AG08395 (cell line): Measurements from ENCODE around the gene U2AF2.
"Not testable (repeated sequence)": the region's sequence is repeated elsewhere in the genome, so short reads cannot be mapped to it uniquely, and the experiment has no call there.

Source experiments
- DNase-seq: peaks from one replicate; pipeline ENCODE4 v3.0.0; 2012; ENCODE audit warnings: mixed read lengths, low spot score

The U2AF2 gene

DNA sequence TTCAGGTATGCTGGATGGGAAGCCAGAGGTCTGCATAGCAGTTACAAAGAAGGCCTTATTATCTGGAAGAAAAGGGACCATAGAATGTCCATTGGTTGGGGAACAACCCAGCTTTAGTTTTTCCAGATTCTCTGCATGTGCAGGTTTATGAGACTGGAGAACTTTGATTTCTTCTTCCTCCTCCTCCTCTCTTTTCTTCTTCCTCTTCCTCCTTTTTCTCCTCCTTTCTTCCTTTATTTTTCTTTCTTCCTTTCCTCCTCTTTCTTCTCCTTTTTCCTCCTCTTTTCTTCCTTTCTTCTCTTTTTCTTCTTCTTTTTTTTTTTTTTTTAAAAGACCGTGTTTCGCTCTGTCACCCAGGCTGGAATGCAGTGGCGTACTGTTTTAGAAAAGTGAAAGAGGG, 51.1 kb downstream of the U2AF2 start:
- no peak for DNase-seq

DNA sequence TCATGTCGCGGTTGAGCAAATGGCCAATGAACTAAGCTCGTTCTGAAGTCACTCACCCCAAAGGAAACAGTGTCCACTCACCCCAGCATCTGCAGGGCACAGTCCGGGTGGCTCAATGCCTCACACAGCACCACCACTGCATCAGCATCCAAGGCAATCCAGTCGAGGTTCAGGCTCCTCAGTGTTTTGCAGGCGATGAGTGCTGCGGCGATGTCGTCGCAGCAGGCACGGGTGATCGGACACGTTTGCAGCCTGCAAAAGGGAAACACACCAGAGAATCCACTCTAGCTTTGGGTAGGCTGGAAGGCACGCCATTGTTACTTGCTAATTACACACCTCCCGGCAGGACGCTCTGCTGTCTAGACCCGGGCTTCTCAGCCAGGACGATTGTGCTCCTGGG, 56.9 kb downstream of the U2AF2 start:
- DNase-seq, result no peak

DNA sequence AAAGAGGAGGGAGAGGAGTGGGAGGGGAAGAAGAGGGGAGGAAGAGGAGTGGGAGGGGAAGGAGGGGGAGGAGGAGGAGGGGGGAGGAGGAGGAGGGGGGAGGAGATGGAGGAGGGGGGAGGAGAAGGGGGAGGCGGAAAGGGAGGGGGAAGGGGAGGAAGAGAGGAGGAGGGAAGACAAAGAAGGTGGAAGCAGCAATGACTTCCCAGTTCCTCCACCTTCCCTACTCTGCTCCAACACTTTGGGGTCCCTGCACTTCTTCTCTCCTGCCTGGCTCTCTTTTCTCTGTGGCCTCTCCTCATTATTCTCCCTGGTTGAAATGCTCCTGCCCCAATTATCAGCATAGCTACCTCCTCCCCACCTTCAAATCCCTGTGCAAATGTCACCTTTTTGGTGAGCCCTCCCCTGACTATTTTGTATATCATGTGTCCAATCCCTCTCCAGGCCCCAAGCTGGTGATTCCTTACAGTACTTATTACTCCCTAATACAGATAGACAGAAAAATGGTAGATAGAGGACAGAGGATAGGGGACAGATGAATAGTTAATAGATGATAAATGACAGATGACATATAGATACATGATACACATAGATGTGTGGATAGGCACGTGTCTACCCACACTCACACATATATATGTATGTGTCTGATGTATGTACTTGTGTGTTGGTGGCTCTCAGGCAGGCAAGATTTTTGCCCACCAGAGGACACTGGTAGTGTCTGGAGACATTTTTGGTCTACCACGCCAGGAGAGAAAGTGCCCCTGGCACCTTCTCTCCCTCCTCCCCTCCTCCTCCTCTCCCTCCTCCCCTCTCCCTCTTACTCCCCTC, 58.2 kb downstream of the U2AF2 start:
- DNase-seq, result no peak

DNA sequence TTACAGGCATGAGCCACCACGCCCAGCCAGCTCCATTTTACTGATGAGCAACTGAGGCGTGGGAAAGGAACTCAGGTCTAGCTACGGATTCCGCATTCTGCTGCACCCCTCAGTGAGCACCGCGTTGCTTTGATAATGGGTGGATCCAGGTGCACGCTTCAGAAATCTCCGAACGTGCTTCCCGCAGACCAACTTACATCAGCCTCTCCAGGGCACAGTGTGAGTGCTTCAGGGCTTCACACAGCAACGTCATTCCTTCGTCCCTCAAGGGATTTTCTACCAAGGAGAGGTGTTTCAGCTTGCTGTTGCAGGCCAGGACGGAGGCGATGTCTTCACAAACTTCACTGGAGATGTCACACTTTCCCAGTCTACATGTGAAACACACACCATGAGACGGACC, 61.7 kb downstream of the U2AF2 start:
- DNase-seq, result no peak

DNA sequence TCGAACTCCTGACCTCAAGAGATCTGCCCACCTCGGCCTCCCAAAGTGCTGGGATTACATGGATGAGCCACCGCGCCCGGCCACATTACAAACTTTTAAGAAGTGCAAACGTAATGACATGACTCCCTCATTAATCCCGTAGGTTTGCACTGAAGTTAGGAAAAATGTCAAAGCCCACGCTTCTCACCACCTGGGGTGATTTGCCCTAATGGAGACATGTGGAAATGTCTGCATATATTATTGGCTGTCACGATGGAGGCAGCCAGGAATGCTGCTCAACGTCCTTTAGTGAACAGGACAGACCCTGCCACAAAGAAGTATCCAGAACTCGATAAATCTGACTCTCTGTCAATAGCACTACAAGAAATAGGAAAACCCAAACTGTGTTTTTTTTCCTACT, 62.4 kb downstream of the U2AF2 start:
- no peak for DNase-seq

DNA sequence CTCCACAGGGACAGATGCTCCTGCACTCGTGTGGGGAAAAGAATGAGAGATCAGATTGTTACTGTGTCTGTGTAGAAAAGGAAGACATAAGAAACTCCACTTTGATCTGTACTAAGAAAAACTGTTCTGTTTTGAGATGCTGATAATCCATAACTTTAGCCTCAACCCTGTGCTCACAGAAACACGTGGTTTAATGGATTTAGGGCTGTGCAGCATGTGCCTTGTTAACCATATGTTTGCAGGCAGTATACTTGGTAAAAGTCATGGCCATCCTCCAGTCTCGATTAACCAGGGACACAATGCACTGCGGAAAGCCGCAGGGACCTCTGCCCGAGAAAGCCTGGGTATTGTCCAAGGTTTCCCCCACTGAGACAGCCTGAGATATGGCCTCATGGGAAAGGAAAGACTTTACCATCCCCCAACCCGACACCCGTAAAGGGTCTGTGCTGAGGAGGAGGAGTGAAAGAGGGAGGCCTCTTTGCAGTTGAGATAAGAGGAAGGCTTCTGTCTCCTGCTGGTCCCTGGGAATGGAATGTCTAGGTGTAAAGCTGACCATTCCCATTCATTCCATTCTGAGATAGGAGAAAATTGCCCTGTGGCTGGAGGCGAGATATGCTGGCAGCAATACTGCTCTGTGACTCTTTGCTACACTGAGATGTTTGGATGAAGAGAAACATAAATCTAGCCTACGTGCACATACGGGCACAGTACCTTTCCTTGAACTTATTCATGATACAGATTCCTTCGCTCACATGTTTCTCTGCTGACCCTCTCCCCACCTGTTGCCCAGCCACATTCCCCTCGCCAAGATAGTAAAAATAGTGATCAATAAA, 63.3 kb downstream of the U2AF2 start:
- not testable (repeated sequence) for DNase-seq

DNA sequence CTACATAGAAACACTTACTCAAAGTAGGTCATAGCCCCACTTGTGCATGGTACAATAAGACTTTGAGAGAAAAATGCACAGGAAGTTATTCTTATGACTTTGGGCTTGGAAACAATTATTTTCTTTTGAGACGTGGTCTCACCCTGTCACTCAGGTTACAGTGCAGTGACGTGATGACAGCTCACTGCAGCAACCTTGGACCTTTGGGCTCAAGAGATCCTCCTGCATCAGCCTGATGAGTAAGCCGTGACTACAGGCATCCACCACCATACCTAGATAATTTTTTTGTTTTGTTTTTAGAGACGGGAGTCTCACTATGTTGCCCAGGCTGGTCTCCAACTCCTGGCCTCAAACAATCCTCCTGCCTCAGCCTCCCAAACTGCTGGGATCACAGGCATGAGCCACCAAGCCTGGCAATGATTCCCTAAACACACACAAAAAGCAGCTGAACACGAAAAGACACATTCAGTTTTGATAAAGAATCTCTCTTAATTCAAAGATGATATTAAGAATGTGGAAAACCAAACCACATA, 65.4 kb downstream of the U2AF2 start:
- no peak for DNase-seq

DNA sequence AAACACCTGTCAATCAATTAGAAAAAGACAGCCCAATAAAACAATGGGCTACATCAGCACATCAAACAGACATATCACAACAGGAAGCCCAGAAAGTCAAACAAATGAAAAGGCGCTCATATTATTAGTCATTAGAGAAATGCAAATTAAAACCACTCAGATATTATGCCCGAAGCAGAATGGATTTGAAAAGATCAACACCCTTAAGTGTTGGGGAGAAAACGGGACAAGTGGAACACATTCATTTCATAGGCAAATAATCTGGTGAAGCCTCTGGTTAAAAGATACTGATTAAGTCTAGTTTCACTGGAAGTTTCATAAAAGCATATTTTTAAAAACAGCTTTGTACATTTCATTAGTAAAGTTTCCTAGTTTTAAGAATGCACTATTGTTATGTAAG, 66.0 kb downstream of the U2AF2 start:
- no peak for DNase-seq

DNA sequence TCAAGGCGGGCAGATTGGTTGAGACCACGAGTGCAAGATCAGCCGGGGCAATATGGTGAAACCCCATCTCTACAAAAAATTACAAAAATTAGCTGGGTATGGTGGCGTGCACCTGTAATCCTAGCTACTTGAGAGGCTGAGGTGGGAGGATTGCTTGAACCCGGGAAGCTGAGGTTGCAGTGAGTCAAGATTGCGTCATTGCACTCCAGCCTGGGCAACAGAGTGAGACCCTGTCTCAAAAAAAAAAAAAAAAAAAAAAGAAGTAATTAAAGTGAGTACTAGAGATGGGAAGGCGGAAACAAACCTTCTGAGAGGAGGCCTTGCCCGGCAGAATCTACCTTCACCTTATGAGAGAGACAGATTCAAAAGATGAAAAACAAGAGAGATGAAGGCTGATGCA, 68.7 kb downstream of the U2AF2 start:
- no peak for DNase-seq
